Measurements from ENCODE around the gene CNOT10.
A peak's percentile ranks its signal among the peaks of the same experiment; 100 is the strongest.
"Not testable (repeated sequence)": the region's sequence is repeated elsewhere in the genome, so short reads cannot be mapped to it uniquely, and the experiment has no call there.

CNOT10 gene

GRCh38 chr3:32684800-32685542 lies at the start of gene CNOT10:
TSS of gene CNOT10 (plus strand) at chr3:32685188. CDS start at chr3:32685461, 273 bp downstream.
- peak within 1 kb of the TSS; percentile 44; the same call in 1 of the 2 replicates for H3K27ac ChIP-seq (ENCODE audit: low read depth, low read length)
- H3K4me1 ChIP-seq (ENCODE audit: control insufficient read depth, insufficient read depth, low read length): peaks cover 13% of the 10 kb centered on the region
- H3K4me3 ChIP-seq (ENCODE audit: low read depth, low read length): peak within 1 kb of the TSS; percentile 84
- H3K9ac ChIP-seq (ENCODE audit: low read length): peak within 1 kb of the TSS; percentile 80
- H3K36me3 ChIP-seq (ENCODE audit: control insufficient read depth, insufficient read depth, low read length): peaks cover 3% of the 10 kb centered on the region; the same call in 1 of the 2 replicates
- no peaks in the 10 kb centered on the region for H3K27me3 ChIP-seq (ENCODE audit: control insufficient read depth, insufficient read depth, low read length)
- no peaks in the 10 kb centered on the region for H3K9me3 ChIP-seq (ENCODE audit: control insufficient read depth, insufficient read depth, low read depth, low read length)

GRCh38 chr3:32640939-32641338 lies 44.0 kb upstream of the CNOT10 start:
- Histone ChIP-seq H3K4me1 (ENCODE audit: control insufficient read depth, insufficient read depth, low read length) (peaks cover 3% of the 10 kb centered on the region; the same call in 1 of the 2 replicates), H3K27me3 (ENCODE audit: control insufficient read depth, insufficient read depth, low read length) (no peaks in the 10 kb centered on the region), H3K9ac (ENCODE audit: low read length) (no peak overlapping the region), H3K9me3 (ENCODE audit: control insufficient read depth, insufficient read depth, low read depth, low read length) (no peaks in the 10 kb centered on the region), H3K4me3 (ENCODE audit: low read depth, low read length) (no peak overlapping the region), H3K27ac (ENCODE audit: low read depth, low read length) (no peak overlapping the region), H3K36me3 (ENCODE audit: control insufficient read depth, insufficient read depth, low read length) (no peaks in the 10 kb centered on the region)

- H3K36me3 ChIP-seq (ENCODE audit: control insufficient read depth, insufficient read depth, low read length): no peaks in the 10 kb centered on the region
- H3K27ac ChIP-seq (ENCODE audit: low read depth, low read length): no peak overlapping the region
- H3K4me1 ChIP-seq (ENCODE audit: control insufficient read depth, insufficient read depth, low read length): peaks cover 3% of the 10 kb centered on the region; the same call in 1 of the 2 replicates
- no peaks in the 10 kb centered on the region for H3K27me3 ChIP-seq (ENCODE audit: control insufficient read depth, insufficient read depth, low read length)
- no peak overlapping the region for H3K4me3 ChIP-seq (ENCODE audit: low read depth, low read length)
- no peak overlapping the region for H3K9ac ChIP-seq (ENCODE audit: low read length)
- H3K9me3 ChIP-seq (ENCODE audit: control insufficient read depth, insufficient read depth, low read depth, low read length): no peaks in the 10 kb centered on the region
These were observed 43.6 kb upstream of the CNOT10 start for GRCh38 chr3:32641356-32641755.

- Histone ChIP-seq H3K9me3 (ENCODE audit: control insufficient read depth, insufficient read depth, low read depth, low read length) (no peaks in the 10 kb centered on the region), H3K4me3 (ENCODE audit: low read depth, low read length) (no peak overlapping the region), H3K36me3 (ENCODE audit: control insufficient read depth, insufficient read depth, low read length) (no peaks in the 10 kb centered on the region), H3K27me3 (ENCODE audit: control insufficient read depth, insufficient read depth, low read length) (no peaks in the 10 kb centered on the region), H3K9ac (ENCODE audit: low read length) (no peak overlapping the region), H3K4me1 (ENCODE audit: control insufficient read depth, insufficient read depth, low read length) (peaks cover 3% of the 10 kb centered on the region; the same call in 1 of the 2 replicates), H3K27ac (ENCODE audit: low read depth, low read length) (no peak overlapping the region)
These were observed 41.6 kb upstream of the CNOT10 start for GRCh38 chr3:32643354-32643753.

- Histone ChIP-seq H3K4me1 (ENCODE audit: control insufficient read depth, insufficient read depth, low read length) (peaks cover 3% of the 10 kb centered on the region; the same call in 1 of the 2 replicates), H3K36me3 (ENCODE audit: control insufficient read depth, insufficient read depth, low read length) (no peaks in the 10 kb centered on the region), H3K9me3 (ENCODE audit: control insufficient read depth, insufficient read depth, low read depth, low read length) (no peaks in the 10 kb centered on the region), H3K9ac (ENCODE audit: low read length) (no peak overlapping the region), H3K27ac (ENCODE audit: low read depth, low read length) (no peak overlapping the region), H3K27me3 (ENCODE audit: control insufficient read depth, insufficient read depth, low read length) (no peaks in the 10 kb centered on the region), H3K4me3 (ENCODE audit: low read depth, low read length) (no peak overlapping the region)
These were observed 41.2 kb upstream of the CNOT10 start for GRCh38 chr3:32643816-32644215.

GRCh38 chr3:32644380-32644779 lies 40.6 kb upstream of the CNOT10 start:
- Histone ChIP-seq H3K27ac (ENCODE audit: low read depth, low read length) (no peak overlapping the region), H3K27me3 (ENCODE audit: control insufficient read depth, insufficient read depth, low read length) (no peaks in the 10 kb centered on the region), H3K9ac (ENCODE audit: low read length) (no peak overlapping the region), H3K36me3 (ENCODE audit: control insufficient read depth, insufficient read depth, low read length) (no peaks in the 10 kb centered on the region), H3K4me3 (ENCODE audit: low read depth, low read length) (no peak overlapping the region), H3K4me1 (ENCODE audit: control insufficient read depth, insufficient read depth, low read length) (peaks cover 3% of the 10 kb centered on the region; the same call in 1 of the 2 replicates), H3K9me3 (ENCODE audit: control insufficient read depth, insufficient read depth, low read depth, low read length) (no peaks in the 10 kb centered on the region)

GRCh38 chr3:32646761-32647160 lies 38.2 kb upstream of the CNOT10 start:
- no peak overlapping the region for H3K4me3 ChIP-seq (ENCODE audit: low read depth, low read length)
- no peaks in the 10 kb centered on the region for H3K4me1 ChIP-seq (ENCODE audit: control insufficient read depth, insufficient read depth, low read length)
- no peaks in the 10 kb centered on the region for H3K36me3 ChIP-seq (ENCODE audit: control insufficient read depth, insufficient read depth, low read length)
- H3K27ac ChIP-seq (ENCODE audit: low read depth, low read length): no peak overlapping the region
- no peak overlapping the region for H3K9ac ChIP-seq (ENCODE audit: low read length)
- no peaks in the 10 kb centered on the region for H3K27me3 ChIP-seq (ENCODE audit: control insufficient read depth, insufficient read depth, low read length)
- H3K9me3 ChIP-seq (ENCODE audit: control insufficient read depth, insufficient read depth, low read depth, low read length): no peaks in the 10 kb centered on the region

- not testable (repeated sequence) for H3K9me3 ChIP-seq (ENCODE audit: control insufficient read depth, insufficient read depth, low read depth, low read length); H3K4me1 ChIP-seq (ENCODE audit: control insufficient read depth, insufficient read depth, low read length); H3K27me3 ChIP-seq (ENCODE audit: control insufficient read depth, insufficient read depth, low read length); H3K36me3 ChIP-seq (ENCODE audit: control insufficient read depth, insufficient read depth, low read length); H3K4me3 ChIP-seq (ENCODE audit: low read depth, low read length); H3K9ac ChIP-seq (ENCODE audit: low read length); H3K27ac ChIP-seq (ENCODE audit: low read depth, low read length)
These were observed 32.5 kb upstream of the CNOT10 start for GRCh38 chr3:32652337-32653100.

- Histone ChIP-seq H3K27me3 (ENCODE audit: control insufficient read depth, insufficient read depth, low read length) (no peaks in the 10 kb centered on the region), H3K4me1 (ENCODE audit: control insufficient read depth, insufficient read depth, low read length) (no peaks in the 10 kb centered on the region), H3K9ac (ENCODE audit: low read length) (no peak overlapping the region), H3K27ac (ENCODE audit: low read depth, low read length) (no peak overlapping the region), H3K9me3 (ENCODE audit: control insufficient read depth, insufficient read depth, low read depth, low read length) (no peaks in the 10 kb centered on the region), H3K4me3 (ENCODE audit: low read depth, low read length) (no peak overlapping the region), H3K36me3 (ENCODE audit: control insufficient read depth, insufficient read depth, low read length) (no peaks in the 10 kb centered on the region)
These were observed 29.8 kb upstream of the CNOT10 start for GRCh38 chr3:32655167-32655566.

GRCh38 chr3:32660634-32661033 lies 24.4 kb upstream of the CNOT10 start:
- no peaks in the 10 kb centered on the region for H3K36me3 ChIP-seq (ENCODE audit: control insufficient read depth, insufficient read depth, low read length)
- no peaks in the 10 kb centered on the region for H3K4me1 ChIP-seq (ENCODE audit: control insufficient read depth, insufficient read depth, low read length)
- no peaks in the 10 kb centered on the region for H3K27me3 ChIP-seq (ENCODE audit: control insufficient read depth, insufficient read depth, low read length)
- H3K9me3 ChIP-seq (ENCODE audit: control insufficient read depth, insufficient read depth, low read depth, low read length): peaks cover 8% of the 10 kb centered on the region
- no peak overlapping the region for H3K4me3 ChIP-seq (ENCODE audit: low read depth, low read length)
- no peak overlapping the region for H3K27ac ChIP-seq (ENCODE audit: low read depth, low read length)
- H3K9ac ChIP-seq (ENCODE audit: low read length): no peak overlapping the region

- H3K27ac ChIP-seq (ENCODE audit: low read depth, low read length): no peak overlapping the region
- peaks cover 8% of the 10 kb centered on the region for H3K9me3 ChIP-seq (ENCODE audit: control insufficient read depth, insufficient read depth, low read depth, low read length)
- no peaks in the 10 kb centered on the region for H3K4me1 ChIP-seq (ENCODE audit: control insufficient read depth, insufficient read depth, low read length)
- H3K36me3 ChIP-seq (ENCODE audit: control insufficient read depth, insufficient read depth, low read length): no peaks in the 10 kb centered on the region
- no peak overlapping the region for H3K4me3 ChIP-seq (ENCODE audit: low read depth, low read length)
- no peaks in the 10 kb centered on the region for H3K27me3 ChIP-seq (ENCODE audit: control insufficient read depth, insufficient read depth, low read length)
- H3K9ac ChIP-seq (ENCODE audit: low read length): no peak overlapping the region
These were observed 22.3 kb upstream of the CNOT10 start for GRCh38 chr3:32662647-32663046.
